GM21390 (cell line): ENCODE measurements around the gene MTURN.

Experiments
- ATAC-seq: cut with Tn5 transposase; IDR thresholded peaks from one replicate; pipeline ENCODE4 v1.9.1; 2021; ENCODE audit not compliant: unreplicated experiment

Gene MTURN

DNA sequence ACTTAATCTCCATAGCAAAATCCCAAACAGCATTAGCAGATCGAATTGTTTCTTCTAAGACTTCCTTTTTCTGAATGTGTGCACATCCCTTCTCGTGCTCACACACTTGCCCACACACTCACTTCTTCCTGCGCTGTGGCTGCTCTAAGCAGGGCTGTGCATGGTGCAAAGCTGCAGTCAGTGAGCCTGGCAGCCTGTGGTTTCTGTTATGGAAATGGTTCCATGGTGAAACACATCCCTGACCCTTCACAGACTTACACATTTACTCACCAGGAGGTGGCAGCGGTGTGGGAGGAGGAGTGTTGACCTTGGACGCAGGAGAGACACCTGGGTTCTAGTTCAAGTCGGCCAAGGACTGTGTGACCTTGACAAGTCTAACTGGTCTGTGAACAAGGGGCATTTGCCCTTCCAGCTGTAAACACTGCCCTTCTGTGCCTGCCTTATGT, 24.9 kb downstream of the MTURN start:
- ATAC-seq = no peak

DNA sequence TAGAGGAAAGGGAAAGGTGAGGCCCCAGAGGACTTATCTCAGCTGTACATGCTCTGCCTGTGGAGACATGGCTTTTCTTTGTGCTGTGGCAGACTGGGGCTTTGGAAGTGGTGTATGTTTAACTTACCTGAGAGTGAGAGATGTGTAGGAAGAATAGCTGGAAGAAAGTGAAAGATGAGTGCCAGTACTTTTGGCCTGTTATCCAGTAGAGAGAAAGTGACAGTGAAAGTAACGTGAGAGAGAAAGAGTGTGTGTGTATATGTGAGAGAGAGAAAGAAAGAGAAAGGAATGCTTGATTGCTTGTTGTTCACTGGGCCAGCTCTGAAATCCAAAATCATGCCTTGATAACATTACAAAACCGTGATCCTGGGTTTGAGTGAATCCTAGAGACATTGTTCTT, 25.5 kb downstream of the MTURN start:
- ATAC-seq = no peak

DNA sequence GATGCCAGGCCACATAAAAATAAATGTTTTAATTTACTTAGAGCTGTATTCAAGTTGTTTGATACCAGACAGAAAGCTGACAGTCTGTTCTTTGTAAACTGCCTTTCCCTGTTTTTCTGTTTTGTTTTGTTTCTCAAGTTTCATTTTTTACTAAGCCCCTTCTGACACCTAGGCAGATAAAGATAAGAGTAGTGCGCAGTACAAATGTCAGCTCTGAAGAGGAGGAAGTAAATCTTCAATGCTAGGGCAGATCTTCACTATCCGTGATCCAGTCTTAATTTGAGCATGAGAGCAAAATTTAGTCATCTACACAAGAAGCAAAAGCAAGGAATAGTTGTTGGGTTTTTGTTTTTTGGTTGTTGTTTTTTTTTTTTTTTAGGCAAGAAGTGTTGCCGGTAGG, 27.3 kb downstream of the MTURN start:
- no peak for ATAC-seq

DNA sequence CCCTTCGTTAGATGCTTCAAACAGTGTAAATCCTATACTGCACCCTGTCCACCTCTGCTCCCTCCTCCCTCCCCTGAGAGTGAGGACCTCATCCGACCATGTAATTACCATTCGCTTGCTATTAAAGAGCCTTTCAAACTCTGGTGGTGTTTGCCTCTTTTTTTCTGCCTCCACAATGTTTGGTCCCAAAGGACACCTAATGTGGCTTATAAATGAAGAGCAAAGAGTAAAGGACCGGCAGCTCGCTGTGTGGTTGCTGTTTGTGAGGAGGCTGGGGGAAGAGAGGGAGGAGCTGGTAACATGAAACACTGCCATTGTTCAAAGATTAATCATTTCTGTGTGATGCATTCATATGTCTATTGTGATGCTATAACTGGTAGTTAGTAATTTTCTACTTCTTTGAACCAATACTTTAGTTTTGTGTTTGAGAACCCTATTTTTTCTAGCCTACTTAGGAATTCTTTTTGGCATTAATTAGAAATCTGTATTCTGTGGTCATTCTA, 27.9 kb downstream of the MTURN start:
- no peak for ATAC-seq

DNA sequence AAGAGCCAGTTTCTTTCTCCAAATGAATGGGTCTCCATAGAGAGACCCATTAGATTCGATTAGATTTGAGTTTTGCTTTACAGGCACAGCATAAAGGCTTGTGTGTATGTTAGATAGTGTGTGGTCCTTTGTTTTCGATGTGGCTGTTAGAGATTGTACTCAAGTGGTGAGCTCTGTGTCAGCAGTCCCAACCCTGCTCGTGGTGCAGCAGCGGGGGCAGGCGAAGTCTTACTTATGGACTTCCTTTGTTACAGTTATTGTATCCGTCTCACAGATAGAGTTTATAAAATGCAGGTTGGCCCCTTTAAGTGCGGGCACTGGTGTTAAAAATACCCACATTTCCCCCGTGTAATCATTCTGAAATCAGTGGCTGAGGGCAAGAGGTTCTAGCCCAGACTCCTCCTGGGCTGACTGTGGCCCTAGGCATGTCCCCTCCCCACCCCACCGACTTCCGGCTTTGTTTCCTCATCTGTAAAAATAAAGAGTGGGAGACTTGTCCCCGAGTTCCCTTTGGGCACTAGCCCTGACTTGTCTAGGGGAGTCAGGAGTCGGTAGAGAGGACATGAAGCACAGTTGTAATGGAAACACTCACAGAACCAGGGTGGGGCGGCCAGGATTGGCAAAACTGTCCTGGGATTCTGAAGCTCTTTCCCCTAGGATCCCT, 28.6 kb downstream of the MTURN start:
- no peak for ATAC-seq

DNA sequence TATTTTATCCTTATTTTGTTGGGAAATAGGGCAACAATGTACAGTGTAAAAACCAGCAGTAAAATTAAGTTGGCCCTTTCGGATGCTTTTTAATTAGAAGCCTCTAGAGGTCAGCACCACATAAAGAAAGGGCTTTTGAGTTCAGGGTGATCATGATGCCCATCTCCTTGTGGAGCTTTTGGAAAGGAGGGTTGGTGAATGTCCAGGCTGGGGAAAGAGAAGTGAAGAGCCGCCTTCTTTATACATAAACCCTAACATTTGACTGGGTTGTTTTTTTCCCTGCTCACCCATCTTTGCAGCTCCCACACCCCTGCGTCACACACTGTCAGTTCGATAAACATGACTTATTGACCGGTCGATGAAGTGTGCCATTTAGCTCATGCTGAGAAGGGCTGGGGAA, 29.8 kb downstream of the MTURN start:
- no peak for ATAC-seq

DNA sequence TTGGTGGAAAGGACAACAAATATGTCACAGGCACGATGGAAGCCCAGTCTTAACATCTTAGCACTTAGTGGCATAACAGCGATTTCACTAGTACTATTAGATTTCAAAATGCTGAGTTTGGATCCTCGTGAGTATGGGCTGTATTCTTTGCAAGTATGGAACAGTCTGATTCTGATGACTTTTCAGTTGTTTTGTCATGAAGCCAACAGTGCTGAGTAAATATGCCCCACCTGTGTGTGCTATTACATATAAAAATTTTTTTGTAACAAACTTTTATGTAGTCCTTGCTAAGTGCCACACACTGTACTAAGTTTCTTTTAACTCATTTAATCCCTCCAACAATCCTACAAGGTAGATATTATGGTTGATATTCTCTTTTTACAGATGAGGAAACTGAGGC, 30.8 kb downstream of the MTURN start:
- ATAC-seq = no peak

DNA sequence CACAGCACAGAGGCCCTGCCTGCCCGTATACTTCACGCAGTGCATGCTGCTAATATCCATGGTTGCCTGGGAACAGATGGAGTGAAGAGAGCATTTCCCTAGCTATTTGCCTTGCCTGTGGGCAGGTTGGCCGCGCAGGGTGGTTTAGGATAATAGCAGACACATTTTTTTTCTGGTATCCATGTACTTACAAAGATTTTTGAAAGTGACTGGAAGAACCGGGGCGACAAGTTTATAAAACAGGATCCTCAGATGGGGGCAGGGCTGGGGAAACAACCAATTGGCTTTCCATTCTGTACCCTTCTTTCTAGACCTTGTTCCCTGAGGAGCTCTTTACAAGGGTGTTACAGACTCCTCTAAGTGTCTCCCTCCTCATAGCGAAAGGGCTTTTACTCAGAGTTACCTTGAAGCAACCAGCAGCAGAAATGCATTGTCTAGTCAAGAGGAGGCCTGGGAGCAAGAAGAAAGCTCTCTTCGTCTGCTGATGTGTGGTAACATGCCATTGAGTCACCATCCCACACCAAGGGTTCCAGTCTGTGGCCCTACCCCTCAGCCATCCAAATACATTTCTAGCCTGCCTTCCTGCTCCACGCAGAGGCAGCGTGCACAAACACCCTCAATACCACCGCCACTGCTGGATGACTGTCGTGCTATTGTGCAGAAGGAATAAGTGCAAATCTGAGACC, 31.5 kb downstream of the MTURN start:
- ATAC-seq = no peak

DNA sequence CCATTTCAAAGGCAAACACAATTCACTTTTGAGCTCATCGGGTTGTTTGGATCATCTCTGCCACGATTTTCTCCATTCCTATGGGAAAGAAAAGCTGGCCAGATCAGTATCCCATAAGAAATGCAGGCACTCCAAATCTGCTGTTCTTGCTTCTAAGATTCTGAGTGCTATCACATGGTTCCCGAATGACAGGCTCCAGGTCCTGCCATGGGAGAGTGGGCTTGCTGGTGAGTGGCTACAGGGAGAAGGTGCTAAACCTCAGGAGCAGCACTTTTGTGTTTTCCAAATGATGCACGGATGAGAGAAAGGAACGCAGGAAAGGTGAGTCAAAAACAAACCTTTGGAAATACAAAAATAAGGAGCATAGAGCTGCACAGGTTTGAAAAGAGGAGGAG, 32.1 kb downstream of the MTURN start:
- ATAC-seq = no peak

DNA sequence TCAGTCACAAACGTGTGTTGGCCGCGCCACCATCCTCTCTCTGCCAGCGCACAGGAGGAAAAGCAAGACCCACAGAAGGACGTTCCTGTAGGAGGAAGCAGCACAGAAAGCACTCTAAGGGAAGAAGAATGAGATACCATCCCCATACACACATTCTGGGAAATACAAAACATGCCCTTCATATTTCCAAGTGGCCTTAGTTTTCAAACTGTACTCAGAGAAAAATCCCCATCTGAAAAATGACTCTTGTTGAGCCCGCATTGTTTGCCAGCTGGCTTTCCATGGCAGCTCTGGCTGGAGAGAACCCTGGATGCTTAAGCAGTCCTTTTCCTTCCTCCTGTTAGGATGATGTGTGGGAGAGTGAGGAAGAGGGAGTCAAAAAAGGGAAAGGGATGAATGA, 33.1 kb downstream of the MTURN start:
- no peak for ATAC-seq

DNA sequence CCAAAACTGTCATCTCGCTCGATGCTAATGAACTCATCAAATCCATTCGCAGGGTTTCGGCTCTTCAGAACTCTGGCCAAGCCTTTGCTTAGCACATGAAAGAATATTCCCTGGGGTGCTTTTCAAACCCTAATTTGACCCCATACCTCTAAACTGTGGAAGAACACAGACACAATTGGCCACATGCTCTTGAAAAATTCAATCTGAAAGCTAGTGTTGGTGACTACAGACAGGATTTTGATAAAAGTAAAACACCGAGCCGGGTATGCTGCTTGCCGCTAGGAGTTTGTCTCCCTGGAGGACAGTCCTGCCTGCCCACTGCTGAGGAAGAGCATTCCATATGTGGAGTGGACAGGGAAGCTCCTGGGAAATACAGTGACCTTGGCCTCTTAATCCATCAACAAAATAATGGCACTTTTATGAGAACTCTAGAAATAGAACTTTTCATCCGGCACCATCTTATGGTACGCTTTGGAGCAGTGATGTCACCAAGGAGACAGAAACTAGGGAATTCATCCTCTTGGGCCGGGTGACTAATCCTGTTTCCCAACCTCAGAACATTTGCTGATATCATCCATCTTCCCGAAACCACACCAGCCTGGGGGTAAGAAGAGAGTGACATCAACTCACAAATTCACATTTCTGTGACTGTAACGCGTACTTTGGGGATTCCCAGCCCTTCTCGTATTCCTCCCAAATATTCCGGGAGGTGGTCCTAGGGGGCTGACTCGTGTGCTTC, 34.2 kb downstream of the MTURN start:
- no peak for ATAC-seq

DNA sequence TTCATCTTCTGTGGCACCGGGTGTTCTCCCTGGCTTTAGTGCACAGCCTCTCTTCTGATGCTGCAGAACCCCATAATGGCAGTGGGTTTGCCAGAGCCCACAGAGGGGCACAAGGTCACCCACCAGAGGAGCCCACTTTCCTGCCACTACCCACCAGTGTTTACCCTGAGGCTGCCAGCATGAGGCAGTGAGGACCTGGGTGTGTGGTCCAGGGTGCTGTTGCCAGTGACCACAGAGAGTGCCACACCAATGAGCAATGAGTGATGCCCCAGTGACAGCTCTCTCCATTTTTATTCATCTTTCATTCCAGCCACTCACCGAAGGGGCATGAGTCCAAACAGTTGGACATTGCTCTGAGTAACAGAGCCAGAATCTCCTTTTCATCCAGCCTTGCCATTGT, 34.8 kb downstream of the MTURN start:
- no peak for ATAC-seq

DNA sequence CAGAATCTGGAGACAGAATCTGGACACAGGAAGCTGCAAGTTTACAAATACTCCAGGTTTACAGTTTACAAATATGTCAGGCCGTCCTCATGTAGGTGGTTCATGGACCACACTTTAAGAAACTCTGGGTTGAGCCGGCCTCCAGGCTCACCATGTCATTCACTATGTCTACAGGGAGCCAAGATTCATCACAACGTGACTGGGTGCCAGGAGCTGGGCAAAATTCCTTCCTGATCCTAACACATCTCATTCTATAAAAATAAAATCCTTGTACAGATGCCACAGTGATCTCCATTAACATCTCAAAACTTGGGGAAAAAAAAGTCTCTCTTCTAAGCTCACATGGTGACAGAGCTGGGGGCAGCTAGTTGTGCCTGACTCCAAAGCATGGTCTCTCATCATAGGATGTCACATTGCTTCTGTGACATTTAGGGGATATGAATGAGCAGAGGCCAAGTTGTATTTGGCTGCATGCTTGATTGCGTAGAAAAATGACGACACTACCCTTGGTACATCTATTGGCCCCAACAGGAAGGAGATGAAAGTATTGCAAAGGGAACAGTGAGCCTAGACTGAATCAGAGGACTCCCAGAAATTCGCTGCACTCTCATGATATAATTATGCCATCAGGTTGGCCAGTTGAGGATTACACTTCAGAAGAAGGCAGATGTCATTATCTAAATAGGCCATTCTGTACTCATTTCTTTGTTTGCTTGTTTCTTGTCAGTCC, 35.9 kb downstream of the MTURN start:
- no peak for ATAC-seq

DNA sequence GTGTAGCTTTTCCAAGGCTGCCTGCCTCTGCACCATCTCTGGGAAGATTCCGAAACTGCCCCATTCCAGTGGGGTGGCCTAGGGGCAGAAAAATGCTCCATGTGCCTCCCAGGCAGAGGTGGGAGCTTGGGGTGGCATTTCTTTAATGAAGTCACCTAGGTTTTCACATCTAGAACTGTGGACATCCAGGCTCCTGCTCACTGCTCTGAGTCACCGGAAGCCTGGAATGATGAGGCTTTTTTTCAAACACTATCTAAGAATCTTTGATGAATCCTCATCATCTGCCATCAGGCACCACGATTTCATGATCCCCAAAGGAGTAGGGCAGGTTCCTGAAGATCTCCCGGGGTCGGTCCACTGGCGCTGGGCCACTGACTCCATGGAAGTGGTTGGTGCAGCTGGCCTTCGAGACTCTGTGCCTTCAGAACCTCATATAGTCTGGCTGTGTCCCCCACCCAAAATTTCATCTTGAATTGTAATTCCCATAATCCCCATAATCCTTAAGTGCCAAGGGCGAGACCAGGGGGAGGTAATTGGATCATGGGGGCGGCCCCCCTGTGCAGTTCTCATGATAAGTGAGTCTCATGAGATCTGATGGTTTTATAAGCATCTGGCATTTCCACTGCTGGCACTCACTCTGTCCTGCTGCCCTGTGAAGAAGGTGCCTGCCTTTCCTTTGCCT, 37.1 kb downstream of the MTURN start:
- no peak for ATAC-seq

DNA sequence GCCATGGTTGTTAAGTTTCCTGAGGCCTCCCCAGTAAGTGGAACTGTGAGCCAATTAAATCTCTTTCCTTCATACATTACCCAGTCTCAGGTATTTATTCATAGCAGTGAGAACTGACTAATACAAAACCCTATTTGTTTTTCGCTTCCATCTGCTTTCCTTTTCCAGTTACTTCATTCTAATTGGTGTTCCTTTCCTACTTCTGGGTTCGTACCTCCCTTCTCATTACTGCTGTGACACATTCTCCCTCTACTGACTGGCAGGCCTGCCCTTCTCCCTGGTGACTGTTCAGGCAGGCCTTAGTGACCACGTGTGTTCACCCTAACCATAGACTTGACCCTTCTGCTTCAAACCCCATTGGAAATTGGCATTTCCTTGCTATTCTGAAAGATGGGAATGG, 37.7 kb downstream of the MTURN start:
- ATAC-seq = no peak

DNA sequence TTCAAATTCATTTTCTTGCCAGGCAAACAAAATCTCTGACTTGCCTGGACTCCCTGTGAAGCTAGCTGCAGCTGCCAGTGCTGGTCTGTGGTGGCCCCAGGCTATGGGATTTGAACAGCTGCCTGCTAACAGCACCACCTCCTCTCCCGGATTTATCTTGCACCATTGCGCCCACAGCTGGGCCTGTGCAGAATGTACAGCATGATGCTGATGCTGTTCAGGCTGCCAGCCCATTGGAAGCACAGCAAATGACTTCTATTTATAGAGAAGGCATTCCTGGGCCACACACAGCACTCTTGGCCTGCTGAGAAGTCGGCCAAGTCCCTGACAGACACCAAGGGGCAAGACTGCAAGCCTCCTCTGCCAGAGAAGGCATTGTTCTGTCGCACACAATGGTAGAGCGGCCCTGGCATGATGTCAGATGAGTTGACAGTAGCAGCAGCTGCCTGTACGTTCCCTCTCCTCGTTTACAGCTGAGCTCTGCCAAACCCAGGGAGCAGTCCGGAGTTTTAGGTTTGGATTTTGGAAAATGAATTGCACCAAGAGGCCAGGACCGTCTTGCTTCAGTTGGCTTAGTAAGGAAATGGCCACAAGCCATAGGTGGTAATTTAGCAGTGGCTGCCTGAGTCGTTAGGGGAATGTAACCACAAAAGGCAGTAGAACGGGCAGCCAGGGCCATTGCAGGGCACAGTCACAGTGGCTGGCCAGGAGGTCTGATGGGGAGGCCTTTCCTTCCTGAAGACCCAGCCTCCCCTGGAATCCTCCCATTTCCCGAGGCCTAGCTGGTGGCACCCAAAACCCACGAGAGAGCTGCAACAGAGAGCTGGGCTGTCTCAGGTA, 38.5 kb downstream of the MTURN start:
- no peak for ATAC-seq

DNA sequence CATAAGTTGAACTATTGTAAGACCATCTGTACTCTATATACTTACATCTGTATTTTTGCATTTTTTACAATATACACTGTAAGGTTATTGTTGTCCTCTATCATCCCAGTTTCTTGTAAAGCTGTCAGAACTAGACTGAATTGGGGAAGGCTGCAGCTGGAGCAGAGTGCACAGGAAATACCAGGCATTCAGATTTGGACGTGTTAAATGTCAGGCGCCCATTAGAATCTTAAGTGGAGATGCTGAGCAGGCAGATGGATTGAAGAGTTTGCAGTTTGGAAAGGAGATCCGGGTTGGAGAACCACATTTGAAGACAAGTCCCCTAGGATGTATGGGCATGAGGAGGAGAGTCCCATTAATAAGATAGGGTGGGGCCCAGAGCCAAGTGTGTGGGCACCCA, 40.4 kb downstream of the MTURN start:
- ATAC-seq = no peak

DNA sequence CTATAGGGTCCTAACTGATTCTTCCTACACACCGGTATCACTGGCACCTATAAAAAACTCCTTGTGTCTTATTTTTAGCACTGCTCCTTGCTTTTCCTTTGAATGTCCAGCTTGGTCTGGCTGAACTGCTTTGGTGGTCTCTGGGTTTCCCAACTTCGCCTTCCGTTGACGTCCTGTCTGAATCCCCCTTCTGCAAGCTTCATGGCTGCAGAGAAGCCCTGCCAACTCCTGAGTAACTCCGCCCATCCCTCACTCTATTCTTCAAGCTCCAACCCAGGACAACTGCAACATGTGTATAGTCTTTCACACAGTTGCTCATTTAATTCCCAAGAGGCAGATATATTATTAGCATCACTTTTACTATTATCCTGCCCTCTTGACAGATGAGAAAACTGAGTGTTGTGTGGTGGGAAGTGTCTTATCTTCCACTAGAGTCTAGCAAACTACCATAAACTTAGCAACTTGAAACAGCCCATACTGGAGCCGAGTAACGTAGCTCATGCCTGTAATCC, 40.9 kb downstream of the MTURN start:
- no peak for ATAC-seq

DNA sequence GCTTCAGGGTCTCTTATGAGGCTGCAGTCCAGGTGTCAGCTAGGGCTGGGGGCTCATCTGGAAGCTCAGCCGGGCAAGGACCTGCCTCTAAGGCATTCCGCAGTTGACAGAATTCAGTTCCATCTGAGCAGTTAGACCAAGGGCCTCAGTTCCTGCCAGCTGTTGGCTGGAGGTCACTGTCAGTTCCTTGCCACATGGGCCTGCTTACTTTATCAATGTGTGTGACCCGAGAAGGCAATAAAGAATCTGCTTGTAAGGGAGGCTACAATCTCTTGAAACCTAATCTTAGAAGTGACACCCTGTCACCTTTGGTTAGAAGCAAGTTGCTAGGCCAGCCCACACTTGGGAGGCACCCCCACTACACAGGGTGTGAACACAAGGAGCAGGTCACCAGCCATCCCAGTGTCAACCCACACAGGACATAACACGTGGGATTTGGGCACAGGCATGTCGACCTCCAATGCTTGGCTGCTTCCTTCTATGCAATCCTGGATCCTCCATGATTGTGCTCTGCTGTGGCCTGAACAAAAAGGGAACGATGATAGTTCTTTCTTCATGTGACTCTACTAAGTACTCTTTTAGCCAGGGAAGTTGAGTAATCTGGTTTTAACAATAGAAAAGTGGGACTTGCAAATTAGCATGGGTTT, 41.8 kb downstream of the MTURN start:
- no peak for ATAC-seq
